HG02852 (cell line): Measurements from ENCODE around the gene IQSEC1.

Experiments used
- ATAC-seq: cut with Tn5 transposase; IDR thresholded peaks from one replicate; pipeline ENCODE4 v1.9.1; 2021; ENCODE audit warnings: mild to moderate bottlenecking, moderate library complexity; ENCODE audit not compliant: unreplicated experiment

The IQSEC1 gene

DNA sequence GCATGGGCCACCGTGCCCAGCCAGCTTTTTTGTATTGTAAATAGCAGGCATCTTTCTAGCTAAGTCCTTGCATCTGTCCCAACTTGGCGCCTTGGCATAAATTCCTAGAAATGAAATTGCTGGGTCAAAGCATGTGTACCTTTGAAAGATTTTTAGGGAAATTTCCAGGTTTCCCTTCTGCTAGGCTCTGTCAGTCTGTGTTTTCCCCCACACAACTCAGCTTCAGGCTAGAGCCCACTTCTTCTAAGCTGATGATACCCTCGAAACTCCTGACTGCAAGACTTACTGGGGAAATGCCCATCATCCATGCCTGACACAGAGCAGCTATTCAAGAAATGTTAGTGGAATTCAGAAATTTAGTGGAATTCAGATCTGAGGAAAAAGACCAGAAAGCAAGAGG, 221.0 kb downstream of the IQSEC1 start:
- no peak for ATAC-seq
